Skeletal muscle cell (primary cell): ENCODE measurements around the gene ARMC7.
A peak's percentile ranks its signal among the peaks of the same experiment; 100 is the strongest.

Experiments used
- DNase-seq: peaks from one replicate; pipeline ENCODE4 v3.0.0-alpha.2; 2010; ENCODE audit warnings: low read depth
- H3K4me3 ChIP-seq: 2 replicates; pipeline ENCODE4 v1.5.1; 2011; ENCODE audit warnings: low read depth, mild to moderate bottlenecking, control low read depth, low read length, moderate library complexity

The ARMC7 gene

DNA sequence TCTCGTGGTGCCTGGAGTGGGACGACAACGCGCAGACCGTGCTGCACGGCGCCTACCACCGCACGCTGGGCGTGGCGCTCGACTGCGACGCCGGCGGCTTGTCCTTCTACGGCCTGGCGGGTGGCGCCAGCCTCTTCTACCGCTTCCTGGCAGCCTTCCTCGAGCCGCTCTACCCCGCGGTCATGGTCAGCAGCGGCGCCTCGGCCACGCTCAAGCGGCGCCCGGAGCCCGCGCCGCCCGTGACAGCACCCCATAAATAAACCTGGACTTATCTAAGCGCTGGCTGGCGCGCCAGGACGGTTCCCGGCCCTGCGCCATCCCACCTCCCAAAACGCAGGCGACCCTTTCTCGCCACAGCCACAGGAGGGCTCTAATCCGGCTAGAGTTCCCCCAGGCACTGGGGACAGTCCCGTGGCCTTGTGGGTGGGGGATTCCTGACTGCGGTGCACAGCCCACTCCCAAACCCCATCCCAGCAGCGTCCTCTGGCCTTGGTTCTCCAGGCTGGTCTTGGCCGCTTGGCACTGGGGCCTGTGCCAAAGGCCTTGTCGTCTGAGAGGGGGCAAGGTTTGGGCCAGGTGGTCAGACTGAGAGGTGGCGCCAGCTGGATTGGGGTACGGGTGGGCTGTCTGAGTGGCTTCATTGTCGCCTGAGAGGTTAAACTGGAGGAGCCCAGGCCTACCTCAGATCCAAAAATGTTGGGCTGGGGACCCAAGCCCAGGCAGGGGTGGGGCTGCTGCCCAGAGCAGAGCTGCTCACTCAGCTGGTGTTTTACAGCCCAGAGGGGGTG is 32.1 kb upstream of the ARMC7 start:
- DNase-seq = no peak
- H3K4me3 ChIP-seq = no peak overlapping the region

DNA sequence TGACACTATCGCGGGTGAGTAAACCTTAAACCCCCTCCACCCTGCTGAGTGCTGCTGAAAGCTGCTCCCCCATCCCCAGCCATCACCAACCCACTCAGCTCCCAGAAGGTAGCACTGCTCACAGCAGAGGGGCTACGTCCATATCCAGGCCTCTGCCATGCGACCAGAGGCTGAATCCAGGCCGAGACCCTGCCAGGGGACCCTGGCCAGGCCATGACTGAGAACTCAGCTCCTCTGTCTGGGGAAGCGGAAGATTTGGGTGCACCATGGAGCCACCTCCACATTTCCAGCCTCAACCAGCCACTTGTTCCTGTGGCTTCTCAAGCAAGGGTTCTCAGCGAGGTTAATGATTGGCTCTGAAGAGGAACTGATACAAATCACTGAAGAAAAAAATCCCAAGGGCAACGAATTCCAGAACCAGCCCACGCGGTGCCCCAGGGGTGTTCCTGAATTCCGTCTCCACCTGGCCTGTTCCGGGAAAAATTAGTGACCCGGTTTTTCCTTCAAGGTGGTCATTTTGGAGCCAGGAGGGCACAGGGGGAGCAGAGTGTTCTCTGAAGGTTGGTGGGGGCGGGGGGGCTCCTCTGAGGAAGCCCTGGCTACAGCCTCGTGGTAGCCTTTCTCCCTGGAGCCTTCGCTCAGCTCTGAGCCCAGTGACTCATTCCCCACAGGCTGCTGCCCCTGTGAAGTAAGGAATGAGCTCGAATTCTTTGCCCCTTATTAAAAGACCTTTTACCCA is 31.3 kb upstream of the ARMC7 start:
- DNase-seq = no peak
- no peak overlapping the region for H3K4me3 ChIP-seq

DNA sequence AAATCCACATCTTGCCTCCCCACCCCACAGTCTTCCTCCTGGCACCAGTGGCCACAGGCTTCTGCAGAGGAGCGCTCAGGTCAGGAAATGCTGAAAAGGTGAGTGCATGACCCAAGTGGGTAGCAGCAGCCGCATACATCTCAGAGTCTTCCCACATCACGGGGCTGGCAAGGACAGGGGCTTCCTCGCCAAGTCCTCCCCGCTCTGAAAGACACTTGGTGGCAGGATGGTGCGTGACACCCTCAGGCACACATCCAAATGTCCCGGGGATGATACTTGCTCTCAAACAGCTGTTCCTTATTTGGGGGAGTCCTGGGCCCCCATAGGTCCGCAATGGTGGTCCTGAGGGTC is 30.8 kb upstream of the ARMC7 start:
- H3K4me3 ChIP-seq = no peak overlapping the region
- no peak for DNase-seq

DNA sequence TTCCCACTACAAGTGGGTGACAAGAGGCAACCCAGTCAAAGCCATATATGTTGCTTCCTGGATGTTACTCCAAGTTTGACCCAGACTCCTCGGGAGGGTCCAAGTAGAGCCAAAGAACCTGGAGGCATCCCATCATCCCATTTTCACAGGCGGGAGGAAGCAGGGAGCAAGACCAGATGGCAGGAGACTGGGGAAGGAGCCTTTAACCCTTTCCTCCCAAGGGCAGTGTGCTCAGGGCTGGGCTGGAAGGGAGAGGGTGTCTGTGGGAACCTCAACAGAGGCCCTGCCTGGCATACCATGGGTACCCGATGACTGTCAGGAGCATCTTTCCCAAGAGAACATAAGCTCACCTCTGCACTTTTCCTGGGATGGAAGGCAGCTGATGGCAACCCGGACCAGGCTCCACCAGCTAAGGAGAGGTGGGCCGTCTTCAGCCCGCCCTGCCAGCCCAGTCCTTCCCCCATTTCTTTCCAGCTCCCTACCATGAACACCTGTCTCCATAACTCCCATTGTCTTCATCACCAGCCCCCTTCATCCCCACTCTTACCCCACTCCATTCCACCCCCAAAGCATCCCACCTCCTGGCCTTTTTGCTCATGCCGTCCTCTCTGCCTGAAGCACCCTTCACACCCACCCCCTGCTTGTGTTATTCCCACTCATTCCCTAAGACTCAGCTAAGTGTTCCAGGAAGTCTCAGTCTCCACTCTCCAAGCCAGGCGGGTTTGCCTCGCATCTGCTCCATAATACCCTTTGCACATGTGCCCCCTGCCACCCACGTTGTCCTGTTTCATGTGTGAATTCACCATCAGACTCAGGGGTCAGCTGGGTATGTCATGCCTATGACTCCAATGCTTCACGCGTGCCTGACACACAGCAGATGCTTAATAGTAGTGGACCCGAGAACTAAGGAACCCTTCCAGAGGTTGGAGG is 27.9 kb upstream of the ARMC7 start:
- no peak overlapping the region for H3K4me3 ChIP-seq
- DNase-seq = no peak

DNA sequence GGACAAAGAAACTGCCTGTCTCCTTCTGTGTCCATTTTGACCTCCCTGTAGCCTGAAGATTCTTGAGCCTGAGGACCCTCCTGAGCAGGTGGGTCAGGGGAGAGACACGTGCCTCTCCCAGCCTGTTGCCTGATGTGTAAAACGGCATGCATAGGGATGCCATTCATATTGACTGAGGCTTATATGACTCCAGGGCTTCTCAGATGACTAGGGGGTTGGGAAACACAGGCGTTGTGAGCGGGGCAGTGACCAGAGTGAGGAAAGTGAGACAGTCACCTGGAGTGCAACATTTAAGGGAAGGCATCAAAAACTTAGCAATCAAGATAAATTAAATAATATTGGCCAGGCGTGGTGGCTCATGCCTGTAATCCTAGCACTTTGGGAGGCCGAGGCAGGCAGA is 27.1 kb upstream of the ARMC7 start:
- no peak for DNase-seq
- no peak overlapping the region for H3K4me3 ChIP-seq

DNA sequence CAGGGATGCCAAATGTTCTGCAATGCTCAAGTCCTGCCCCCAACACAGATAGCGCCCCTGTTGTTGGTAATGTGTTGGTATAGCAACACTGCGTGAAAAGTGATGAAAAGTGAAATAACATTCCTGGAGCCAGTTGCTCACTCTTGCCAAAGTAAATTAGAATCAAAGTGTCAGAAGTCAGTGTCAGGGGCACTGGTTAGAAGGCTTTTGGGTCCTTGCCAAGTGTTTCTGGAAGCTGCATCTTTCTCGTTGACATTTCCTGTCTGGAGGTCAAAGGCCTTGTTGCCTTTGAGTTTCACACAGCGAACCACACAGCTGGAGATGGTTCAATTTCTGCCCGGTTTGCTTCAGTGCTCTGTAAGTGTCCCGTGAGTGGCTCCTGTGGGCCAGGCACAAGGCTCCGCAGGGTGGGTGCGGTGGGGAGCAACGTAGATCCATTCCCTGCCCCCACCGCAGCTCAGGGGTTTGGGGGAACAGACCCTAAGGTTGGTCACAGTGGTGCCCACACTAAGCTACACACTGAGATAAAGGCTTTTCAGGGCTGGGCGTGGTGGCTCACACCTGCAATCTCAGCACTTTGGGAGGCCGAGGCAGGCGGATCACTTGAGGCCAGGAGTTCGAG is 25.6 kb upstream of the ARMC7 start:
- DNase-seq = no peak

GRCh38 chr17:75086496-75087181 is 23.1 kb upstream of the ARMC7 start:
- H3K4me3 ChIP-seq = no peak overlapping the region
- DNase-seq = no peak

More for the DNA sequence above, 25.6 kb upstream of the ARMC7 start:
- no peak overlapping the region for H3K4me3 ChIP-seq

DNA sequence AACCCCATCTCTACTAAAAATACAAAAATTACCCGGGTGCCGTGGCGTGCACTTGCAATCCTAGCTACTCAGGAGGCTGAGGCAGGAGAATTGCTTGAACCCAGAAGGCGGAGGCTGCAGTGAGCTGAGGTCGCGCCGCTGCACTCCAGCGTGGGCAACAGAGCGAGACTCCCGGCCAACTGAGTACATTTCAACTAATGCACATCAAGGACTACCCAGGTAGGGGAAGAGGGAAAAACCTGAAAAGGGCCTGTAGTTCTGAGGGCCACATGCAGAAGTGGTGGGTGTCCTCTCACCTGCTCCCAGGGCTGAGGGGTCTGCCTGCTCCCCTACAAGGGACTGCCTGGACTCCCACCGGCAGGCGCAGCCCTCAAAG is 22.6 kb upstream of the ARMC7 start:
- no peak for DNase-seq
- peak overlapping the region; percentile 57 for H3K4me3 ChIP-seq

- H3K4me3 ChIP-seq = peak within 1 kb of the TSS; percentile 57
- no peak for DNase-seq
Measured at GRCh38 chr17:75087558-75088453, 22.0 kb upstream of the ARMC7 start, which contains the start of gene SLC16A5. Gene SLC16A5, plus strand, starts transcription at chr17:75087954. Its CDS starts 5,683 bp downstream, at chr17:75093637.

GRCh38 chr17:75088465-75089417 is 21.0 kb upstream of the ARMC7 start:
- peak overlapping the region; percentile 57 for H3K4me3 ChIP-seq

DNA sequence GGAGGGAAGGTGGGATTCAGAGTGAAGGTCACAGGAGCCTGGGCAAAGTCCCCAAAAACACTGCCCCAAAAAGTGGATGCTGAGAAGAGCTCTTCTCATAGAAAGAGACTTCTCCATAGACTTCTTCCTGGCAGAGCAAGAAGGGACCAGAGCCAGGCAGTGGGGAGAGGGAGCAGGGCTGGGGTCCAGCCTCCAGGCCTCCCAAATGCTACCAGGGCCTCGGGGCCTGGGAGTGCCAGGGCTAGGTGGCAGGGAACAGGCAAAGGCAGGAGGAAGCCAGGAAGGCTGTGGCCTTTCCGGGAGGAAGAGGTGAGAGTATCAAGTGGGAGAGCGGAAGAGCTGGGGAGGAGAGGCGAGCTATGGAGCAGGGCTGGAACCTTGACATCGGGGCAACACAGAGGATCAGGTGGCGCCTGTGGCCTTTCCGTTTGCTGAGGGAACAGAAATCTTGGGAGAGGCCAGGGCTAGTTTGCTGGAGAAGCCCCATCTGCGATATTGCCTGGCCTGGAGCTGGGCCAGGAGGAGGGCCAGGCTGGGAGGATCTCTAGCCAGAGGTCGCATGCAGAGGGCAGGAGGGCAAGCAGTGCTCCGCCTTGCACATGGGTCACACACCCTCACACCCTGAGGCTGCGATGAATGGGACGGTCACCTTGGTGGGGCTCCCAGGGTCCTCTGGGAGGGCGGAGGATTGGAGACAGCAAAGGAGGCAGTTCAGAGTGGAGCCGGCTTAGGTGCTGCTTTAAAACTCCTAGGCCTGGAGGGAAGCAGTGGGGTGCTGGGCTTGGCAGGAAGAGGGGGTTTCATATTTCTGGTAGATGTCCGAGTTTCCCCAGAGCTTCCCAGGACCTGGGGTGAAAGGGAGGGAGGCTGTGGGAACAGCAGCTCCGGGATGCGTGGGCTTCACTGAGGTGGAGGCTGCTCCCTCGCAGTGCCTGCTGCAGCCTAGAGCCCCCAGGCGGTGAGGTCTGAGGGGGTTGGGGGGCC is 18.6 kb upstream of the ARMC7 start:
- DNase-seq = no peak
- H3K4me3 ChIP-seq = no peak overlapping the region

More at GRCh38 chr17:75088465-75089417, 21.0 kb upstream of the ARMC7 start:
- no peak for DNase-seq

DNA sequence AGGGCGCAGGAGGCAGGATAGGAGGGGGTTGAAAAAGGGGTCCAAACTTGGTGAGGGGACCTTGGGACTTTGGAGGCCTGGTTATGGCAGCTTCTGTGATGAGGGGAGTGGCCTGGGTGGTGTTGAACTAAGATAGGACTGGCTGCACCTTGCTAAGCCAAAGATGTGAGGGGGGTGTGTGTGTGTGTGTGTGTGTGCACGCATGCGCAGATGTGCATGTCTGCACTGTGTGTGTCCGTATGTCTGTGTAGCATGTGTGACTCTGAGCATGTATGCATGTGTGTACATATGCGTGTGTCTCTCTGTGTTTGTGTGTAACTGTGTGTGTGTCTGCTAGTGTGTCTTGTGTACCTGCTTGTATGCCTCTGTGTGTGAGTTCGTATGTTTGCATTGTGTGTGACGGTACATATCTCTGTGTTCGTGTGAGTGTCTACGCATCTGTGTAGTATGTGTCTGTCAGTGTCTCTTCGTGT is 17.9 kb upstream of the ARMC7 start:
- no peak overlapping the region for H3K4me3 ChIP-seq
- no peak for DNase-seq

GRCh38 chr17:75093548-75094158 is 16.1 kb upstream of the ARMC7 start:
- no peak for DNase-seq
- H3K4me3 ChIP-seq = no peak overlapping the region

DNA sequence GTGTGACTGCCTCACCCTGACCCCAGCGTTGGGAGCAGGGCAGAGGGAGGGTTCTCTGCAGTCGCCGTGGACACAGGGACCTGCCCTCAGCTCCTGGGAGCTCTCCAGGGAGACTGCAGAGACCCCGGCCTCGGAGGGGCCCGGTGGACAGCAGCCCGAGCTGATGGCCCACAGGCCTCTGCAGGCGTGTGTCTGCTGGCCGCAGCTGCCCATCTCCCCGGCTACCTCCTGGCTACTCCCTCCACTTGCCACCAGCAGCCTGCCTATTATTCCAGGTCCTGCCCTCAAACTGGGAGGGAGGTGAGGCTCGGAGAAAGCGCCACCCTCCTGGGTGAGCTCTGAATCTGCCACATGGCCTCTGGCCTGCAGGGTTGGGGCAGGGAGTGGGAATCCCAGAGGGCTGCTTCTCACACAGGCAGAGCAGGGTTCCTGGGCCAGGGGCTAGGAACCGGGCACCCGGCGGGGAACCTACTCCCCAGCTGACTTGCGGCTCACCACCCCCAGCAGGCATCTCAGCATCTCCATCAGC is 14.8 kb upstream of the ARMC7 start:
- H3K4me3 ChIP-seq = no peak overlapping the region
- DNase-seq = no peak

- H3K4me3 ChIP-seq = no peak overlapping the region
- no peak for DNase-seq
Measured at GRCh38 chr17:75096082-75096625, 13.6 kb upstream of the ARMC7 start.
